OCI-LY7 (cell line): ENCODE measurements around the gene TANC1. TPM values are rescaled to one million over a fixed set of nuclear protein-coding genes. Genes with fewer than 3 reads are reported as not detected.

Experiments used
- BruUV-seq: library from RNA; stranded (reverse); fragments of 400-500 nt; replicated peaks from 2 replicates; lab custom pipeline; 2021; lab: Mats Ljungman, UMichigan
- CTCF ChIA-PET: fragments of 300-600 bp; sonication (Branson Sonifier 250); formaldehyde crosslinking; loops from one replicate; lab custom pipeline; 2022; ENCODE audit warnings: antibody characterized with exemption; ENCODE audit not compliant: unreplicated experiment; lab: Charles Lee
- POLR2A ChIA-PET: fragments of 300-600 bp; sonication (Branson Sonifier 250); formaldehyde crosslinking; loops from one replicate; lab custom pipeline; 2022; ENCODE audit warnings: antibody characterized with exemption; lab: Charles Lee
- DNase-seq: peaks from one replicate; pipeline ENCODE4 v3.0.0-alpha.2; 2015; ENCODE audit warnings: low spot score
- H2AFZ ChIP-seq: fragments of 200-600 bp; sonication (generic), shearing (Covaris generic); 2 replicates; pipeline ENCODE4 v1.6.1; 2014; ENCODE audit warnings: mild to moderate bottlenecking, antibody characterized with exemption, low read length, moderate library complexity
- H3K27ac ChIP-seq: fragments of 200-600 bp; sonication (generic); 2 replicates; pipeline ENCODE4 v1.5.1; 2014; ENCODE audit warnings: mixed run types, low read depth, mild to moderate bottlenecking, moderate library complexity, low read length, inconsistent platforms; ENCODE audit not compliant: poor library complexity, severe bottlenecking
- H3K36me3 ChIP-seq: fragments of 200-600 bp; sonication (generic); 2 replicates; pipeline ENCODE4 v1.6.1; 2014; ENCODE audit warnings: mild to moderate bottlenecking, antibody characterized with exemption, low read length, moderate library complexity, mixed read lengths; ENCODE audit not compliant: insufficient read depth
- H3K4me1 ChIP-seq: fragments of 200-600 bp; sonication (generic); 2 replicates; pipeline ENCODE4 v1.5.1; 2014; ENCODE audit warnings: mild to moderate bottlenecking, low read length; ENCODE audit not compliant: insufficient read depth, poor library complexity, severe bottlenecking
- H3K4me2 ChIP-seq: fragments of 200-600 bp; sonication (generic); 2 replicates; pipeline ENCODE4 v1.6.1; 2014; ENCODE audit warnings: mild to moderate bottlenecking, low read length
- H3K4me3 ChIP-seq: fragments of 200-600 bp; sonication (generic); 2 replicates; pipeline ENCODE4 v1.5.1; 2014; ENCODE audit warnings: mild to moderate bottlenecking, low read depth, low read length; ENCODE audit not compliant: poor library complexity, severe bottlenecking
- H3K79me2 ChIP-seq: fragments of 200-600 bp; sonication (generic); 2 replicates; pipeline ENCODE4 v1.6.1; 2016; ENCODE audit warnings: low read depth, mild to moderate bottlenecking, low read length, moderate library complexity, mixed read lengths; ENCODE audit not compliant: insufficient read depth
- H3K9me2 ChIP-seq: fragments of 200-600 bp; sonication (generic); 2 replicates; pipeline ENCODE4 v1.6.1; 2016; ENCODE audit warnings: mild to moderate bottlenecking, low read length, mixed read lengths; ENCODE audit not compliant: insufficient read depth
- H3K9me3 ChIP-seq: fragments of 200-600 bp; sonication (generic); 2 replicates; pipeline ENCODE4 v1.6.1; 2014; ENCODE audit warnings: mild to moderate bottlenecking, mixed run types, low read length, mixed read lengths
- H4K20me1 ChIP-seq: fragments of 200-600 bp; sonication (generic); 2 replicates; pipeline ENCODE4 v1.6.1; 2014; ENCODE audit warnings: mild to moderate bottlenecking, antibody characterized with exemption, low read length, moderate library complexity, mixed read lengths; ENCODE audit not compliant: insufficient read depth
- EZH2phosphoT487 ChIP-seq: fragments of 200-600 bp; sonication (generic); IDR thresholded peaks from 2 replicates; pipeline ENCODE4 v1.6.1; 2018; ENCODE audit warnings: low read depth, borderline replicate concordance, mild to moderate bottlenecking, mixed run types, antibody characterized with exemption, low read length, moderate library complexity, mixed read lengths
- intact Hi-C: fragments of 100-400 bp; cut with micrococcal nuclease; formaldehyde crosslinking; loops from one replicate; pipeline ENCODE4 v1.10.0; 2022; ENCODE audit not compliant: unreplicated experiment
- total RNA-seq, 2 experiments: library from RNA; depleted of rRNA in 1 of 2; stranded (reverse); fragments of >200 nt in 1 of 2; shearing (Covaris generic) in 1 of 2; gene quantifications; 2 replicates each; pipeline ENCODE4 v1.2.3, GENCODE V29; 2014 to 2022
- TF ChIP-seq, protein P1 (sequence below): fragments of 200-600 bp; sonication (generic); conservative IDR thresholded peaks from 2 replicates; pipeline ENCODE4 v1.5.1; 2014; ENCODE audit warnings: mild to moderate bottlenecking, antibody characterized with exemption, low read length, moderate library complexity, mixed read lengths

The TANC1 gene
- total RNA-seq, 2 experiments from 2014 or later = 0.04 TPM; not detected in 1

DNA sequence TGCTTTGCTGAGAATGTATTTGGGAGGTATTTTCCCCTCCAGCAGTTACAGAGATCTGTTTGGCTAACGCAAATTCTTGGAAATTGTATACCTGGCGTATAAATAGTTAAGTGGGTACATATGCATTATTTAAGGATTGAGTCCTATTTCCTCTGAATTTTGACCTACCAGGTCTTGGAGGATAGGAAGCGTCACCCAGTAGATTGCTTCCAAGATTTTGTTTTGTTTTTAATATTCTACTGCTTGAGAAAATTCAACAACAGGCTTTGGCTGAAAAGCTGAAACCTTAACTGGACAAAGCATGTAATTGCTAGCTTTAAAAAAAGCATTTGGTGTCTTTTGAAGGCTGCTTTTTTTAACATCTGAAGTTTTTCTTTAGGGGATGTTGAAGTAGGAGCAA lies 168.0 kb downstream of the TANC1 start:
- no peak overlapping the region for H2AFZ ChIP-seq
- POLR2A ChIA-PET = interaction anchor here (0.7 kb wide), 2 partner anchors 214 to 982 kb away, joined by 3 to 4 read pairs; no protein-coding TSS in a partner anchor

DNA sequence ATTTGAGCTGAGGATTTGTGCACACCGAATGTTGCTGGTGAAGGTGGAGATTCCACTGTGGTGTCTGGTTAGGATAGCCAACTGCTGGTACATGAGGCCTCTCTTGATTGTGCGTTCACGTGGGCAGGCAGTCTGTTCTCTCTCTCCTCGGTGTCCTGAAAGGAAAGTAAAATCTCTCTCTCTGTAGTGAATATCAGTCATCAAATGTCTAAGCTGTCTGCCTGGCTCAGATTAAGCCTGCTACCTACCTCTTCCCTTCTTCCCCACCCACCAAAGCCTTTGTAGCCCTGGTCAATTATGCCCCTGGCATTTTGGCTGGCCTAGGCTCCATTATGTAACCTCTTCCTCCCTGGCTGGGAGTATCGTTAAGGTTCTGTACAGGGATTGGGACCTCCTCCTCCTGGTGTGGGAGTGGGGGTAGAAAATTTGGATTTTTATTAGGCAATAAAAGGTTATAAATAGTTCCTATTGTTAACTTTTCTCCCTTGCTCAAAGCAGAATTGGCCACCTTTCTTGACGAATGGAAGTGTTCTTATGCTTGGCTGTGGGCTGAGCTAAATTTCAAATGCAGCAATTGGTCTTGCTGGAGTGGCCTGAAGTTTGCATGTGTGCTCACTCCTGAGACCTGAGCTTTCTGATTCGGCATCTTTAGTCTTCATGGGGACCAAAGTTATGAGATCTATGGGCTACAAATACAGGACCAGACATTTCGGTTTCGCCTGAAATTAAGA lies 169.2 kb downstream of the TANC1 start:
- Histone ChIP-seq H3K4me2 (no peak overlapping the region), H3K4me3 (no peak overlapping the region), H3K9me3 (no peaks in the 10 kb centered on the region), H4K20me1 (no peaks in the 10 kb centered on the region), H3K4me1 (no peaks in the 10 kb centered on the region), H3K27ac (no peak overlapping the region), H3K9me2 (no peaks in the 10 kb centered on the region), H3K79me2 (no peaks in the 10 kb centered on the region), H2AFZ (no peak overlapping the region), H3K36me3 (no peaks in the 10 kb centered on the region)
- no peak for DNase-seq
- TF ChIP-seq, protein P1, sequence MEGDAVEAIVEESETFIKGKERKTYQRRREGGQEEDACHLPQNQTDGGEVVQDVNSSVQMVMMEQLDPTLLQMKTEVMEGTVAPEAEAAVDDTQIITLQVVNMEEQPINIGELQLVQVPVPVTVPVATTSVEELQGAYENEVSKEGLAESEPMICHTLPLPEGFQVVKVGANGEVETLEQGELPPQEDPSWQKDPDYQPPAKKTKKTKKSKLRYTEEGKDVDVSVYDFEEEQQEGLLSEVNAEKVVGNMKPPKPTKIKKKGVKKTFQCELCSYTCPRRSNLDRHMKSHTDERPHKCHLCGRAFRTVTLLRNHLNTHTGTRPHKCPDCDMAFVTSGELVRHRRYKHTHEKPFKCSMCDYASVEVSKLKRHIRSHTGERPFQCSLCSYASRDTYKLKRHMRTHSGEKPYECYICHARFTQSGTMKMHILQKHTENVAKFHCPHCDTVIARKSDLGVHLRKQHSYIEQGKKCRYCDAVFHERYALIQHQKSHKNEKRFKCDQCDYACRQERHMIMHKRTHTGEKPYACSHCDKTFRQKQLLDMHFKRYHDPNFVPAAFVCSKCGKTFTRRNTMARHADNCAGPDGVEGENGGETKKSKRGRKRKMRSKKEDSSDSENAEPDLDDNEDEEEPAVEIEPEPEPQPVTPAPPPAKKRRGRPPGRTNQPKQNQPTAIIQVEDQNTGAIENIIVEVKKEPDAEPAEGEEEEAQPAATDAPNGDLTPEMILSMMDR = no peak
- no peak for TF ChIP-seq EZH2phosphoT487
- BruUV-seq = no TSS peak
- intact Hi-C loops = no loop called here
- ChIA-PET POLR2A (interaction anchor here (0.8 to 1.8 kb wide), 3 partner anchors 13 to 27 kb away, joined by 3 to 5 read pairs (median 3); no protein-coding TSS in a partner anchor), CTCF (no interaction called here)

More for the DNA sequence above, 168.0 kb downstream of the TANC1 start:
- Histone ChIP-seq H3K9me3 (no peaks in the 10 kb centered on the region), H4K20me1 (no peaks in the 10 kb centered on the region), H3K79me2 (no peaks in the 10 kb centered on the region), H3K27ac (no peak overlapping the region), H3K4me1 (no peaks in the 10 kb centered on the region), H3K4me3 (no peak overlapping the region), H3K9me2 (no peaks in the 10 kb centered on the region), H3K36me3 (no peaks in the 10 kb centered on the region), H3K4me2 (no peak overlapping the region)
- no TSS peak for BruUV-seq
- TF ChIP-seq, protein P1 = no peak
- TF ChIP-seq EZH2phosphoT487 = no peak
- DNase-seq = no peak
- intact Hi-C loops = no loop called here
- CTCF ChIA-PET = no interaction called here

DNA sequence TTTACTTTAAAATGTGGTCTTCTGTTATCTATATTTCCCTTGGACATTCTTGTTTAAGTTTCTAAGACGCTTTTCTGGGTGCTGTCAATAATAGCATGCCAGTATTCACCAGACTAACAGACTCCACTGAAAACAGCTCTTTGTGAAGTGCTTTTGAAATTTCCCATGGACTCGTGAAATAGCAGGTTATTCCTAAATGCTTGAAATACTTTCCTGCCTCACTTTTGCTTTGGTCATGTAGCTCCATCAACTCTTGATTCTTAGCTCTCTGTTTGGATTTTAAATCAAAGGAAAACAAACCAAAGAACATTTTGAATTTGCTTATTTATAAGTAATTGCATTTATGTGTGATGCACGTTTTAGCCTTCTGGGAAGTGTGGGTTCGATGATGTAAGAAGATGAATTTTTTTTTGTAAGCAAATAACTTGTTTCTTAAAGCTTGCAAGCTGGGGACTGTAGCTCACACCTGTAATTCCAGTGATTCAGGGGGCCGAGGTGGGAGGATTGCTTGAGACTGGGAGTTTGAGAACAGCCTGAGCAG lies 170.3 kb downstream of the TANC1 start:
- Histone ChIP-seq H3K9me2 (no peaks in the 10 kb centered on the region), H3K4me3 (no peak overlapping the region), H3K79me2 (no peaks in the 10 kb centered on the region), H3K4me1 (no peaks in the 10 kb centered on the region), H3K27ac (no peak overlapping the region), H4K20me1 (no peaks in the 10 kb centered on the region), H3K4me2 (no peak overlapping the region), H2AFZ (no peak overlapping the region), H3K36me3 (no peaks in the 10 kb centered on the region), H3K9me3 (no peaks in the 10 kb centered on the region)
- DNase-seq = no peak
- TF ChIP-seq EZH2phosphoT487 = no peak
- TF ChIP-seq, protein P1 = no peak
- ChIA-PET POLR2A (interaction anchor here (0.6 to 1.8 kb wide), 4 partner anchors 9 to 246 kb away, joined by 3 to 5 read pairs (median 4); no protein-coding TSS in a partner anchor), CTCF (no interaction called here)
- intact Hi-C loops = no loop called here
- no TSS peak for BruUV-seq
